IPS-20b (cell line): ENCODE measurements around the gene ZDHHC11B.
"Not testable (repeated sequence)": the region's sequence is repeated elsewhere in the genome, so short reads cannot be mapped to it uniquely, and the experiment has no call there.

Experiments used
- H3K27ac ChIP-seq: one replicate; pipeline ENCODE4 v1.5.1; 2013; ENCODE audit warnings: low read length
- H3K27me3 ChIP-seq: 2 replicates; pipeline ENCODE4 v1.6.1; 2013; ENCODE audit warnings: mild to moderate bottlenecking, low read length, inconsistent platforms; ENCODE audit not compliant: insufficient read depth
- H3K36me3 ChIP-seq: 2 replicates; pipeline ENCODE4 v1.6.1; 2013; ENCODE audit warnings: low read depth, mild to moderate bottlenecking, inconsistent platforms, low read length, moderate library complexity; ENCODE audit not compliant: insufficient read depth
- H3K4me1 ChIP-seq: 2 replicates; pipeline ENCODE4 v1.6.1; 2013; ENCODE audit warnings: mild to moderate bottlenecking, control low read depth, inconsistent platforms, low read length, moderate library complexity; ENCODE audit not compliant: insufficient read depth
- H3K4me3 ChIP-seq: 2 replicates; pipeline ENCODE4 v1.5.1; 2013; ENCODE audit warnings: mild to moderate bottlenecking, low read length, inconsistent platforms
- H3K9ac ChIP-seq: 2 replicates; pipeline ENCODE4 v1.6.1; 2013; ENCODE audit warnings: low read depth, mild to moderate bottlenecking, inconsistent platforms, low read length, moderate library complexity
- H3K9me3 ChIP-seq: 2 replicates; pipeline ENCODE4 v1.6.1; 2013; ENCODE audit warnings: mild to moderate bottlenecking, low read depth, low read length, inconsistent platforms; ENCODE audit not compliant: insufficient read depth

The ZDHHC11B gene

DNA sequence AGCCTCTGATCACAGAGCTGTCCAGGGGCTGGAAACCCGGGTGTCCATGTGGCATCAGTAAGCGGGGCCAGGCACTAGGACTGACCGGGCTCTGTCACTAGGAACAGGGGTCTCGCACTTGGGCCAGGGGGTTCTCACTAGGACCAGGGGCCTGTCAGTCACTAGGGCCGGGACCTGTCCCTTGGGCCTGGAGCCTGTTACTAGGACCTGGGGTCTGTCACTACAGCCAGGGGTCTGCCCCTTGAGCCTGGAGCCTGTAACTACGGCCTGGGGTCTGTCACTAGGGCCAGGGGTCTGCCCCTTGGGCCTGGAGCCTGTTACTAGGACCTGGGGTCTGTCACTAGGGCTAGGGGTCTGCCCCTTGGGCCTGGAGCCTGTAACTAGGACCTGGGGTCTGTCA lies 10.2 kb downstream of the ZDHHC11B start:
- H3K36me3 ChIP-seq, H3K27ac ChIP-seq, H3K4me3 ChIP-seq, H3K9me3 ChIP-seq, H3K27me3 ChIP-seq, H3K9ac ChIP-seq, H3K4me1 ChIP-seq: not testable (repeated sequence)

GRCh38 chr5:773517-774264 lies 10.8 kb downstream of the ZDHHC11B start:
- Histone ChIP-seq H3K9me3 (no peaks in the 10 kb centered on the region), H3K4me1 (no peaks in the 10 kb centered on the region)

GRCh38 chr5:772931-773330 lies 11.6 kb downstream of the ZDHHC11B start:
- H3K27me3 ChIP-seq, H3K9me3 ChIP-seq, H3K9ac ChIP-seq, H3K4me1 ChIP-seq, H3K27ac ChIP-seq, H3K4me3 ChIP-seq, H3K36me3 ChIP-seq: not testable (repeated sequence)

More at GRCh38 chr5:773517-774264, 10.8 kb downstream of the ZDHHC11B start:
- Histone ChIP-seq H3K9ac (no peak overlapping the region), H3K27ac (no peak overlapping the region), H3K4me3 (no peak overlapping the region), H3K36me3 (no peaks in the 10 kb centered on the region), H3K27me3 (no peaks in the 10 kb centered on the region)

DNA sequence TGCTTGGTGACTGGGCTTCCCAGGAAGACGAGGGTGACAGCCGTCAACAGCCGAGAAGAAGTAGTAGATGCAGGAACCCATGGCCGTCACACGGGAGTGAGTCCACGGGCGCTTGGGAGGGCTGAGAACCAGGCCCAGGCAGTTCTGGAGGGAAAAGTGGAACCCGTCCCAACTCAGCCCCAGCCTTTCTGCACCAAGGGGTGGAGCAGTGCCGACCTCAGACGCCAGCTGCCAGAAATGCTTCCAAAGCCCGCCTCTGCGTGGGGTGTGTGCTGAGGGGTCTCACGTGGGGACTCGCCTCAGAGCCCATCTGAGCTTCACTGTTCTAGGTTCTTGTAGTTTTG lies 12.0 kb downstream of the ZDHHC11B start:
- not testable (repeated sequence) for H3K36me3 ChIP-seq, H3K27ac ChIP-seq, H3K4me3 ChIP-seq, H3K27me3 ChIP-seq, H3K9ac ChIP-seq, H3K9me3 ChIP-seq, H3K4me1 ChIP-seq

- H3K36me3 ChIP-seq, H3K4me3 ChIP-seq, H3K4me1 ChIP-seq, H3K27me3 ChIP-seq, H3K27ac ChIP-seq, H3K9ac ChIP-seq, H3K9me3 ChIP-seq: not testable (repeated sequence)
Measured at GRCh38 chr5:771841-772546, 12.5 kb downstream of the ZDHHC11B start.

DNA sequence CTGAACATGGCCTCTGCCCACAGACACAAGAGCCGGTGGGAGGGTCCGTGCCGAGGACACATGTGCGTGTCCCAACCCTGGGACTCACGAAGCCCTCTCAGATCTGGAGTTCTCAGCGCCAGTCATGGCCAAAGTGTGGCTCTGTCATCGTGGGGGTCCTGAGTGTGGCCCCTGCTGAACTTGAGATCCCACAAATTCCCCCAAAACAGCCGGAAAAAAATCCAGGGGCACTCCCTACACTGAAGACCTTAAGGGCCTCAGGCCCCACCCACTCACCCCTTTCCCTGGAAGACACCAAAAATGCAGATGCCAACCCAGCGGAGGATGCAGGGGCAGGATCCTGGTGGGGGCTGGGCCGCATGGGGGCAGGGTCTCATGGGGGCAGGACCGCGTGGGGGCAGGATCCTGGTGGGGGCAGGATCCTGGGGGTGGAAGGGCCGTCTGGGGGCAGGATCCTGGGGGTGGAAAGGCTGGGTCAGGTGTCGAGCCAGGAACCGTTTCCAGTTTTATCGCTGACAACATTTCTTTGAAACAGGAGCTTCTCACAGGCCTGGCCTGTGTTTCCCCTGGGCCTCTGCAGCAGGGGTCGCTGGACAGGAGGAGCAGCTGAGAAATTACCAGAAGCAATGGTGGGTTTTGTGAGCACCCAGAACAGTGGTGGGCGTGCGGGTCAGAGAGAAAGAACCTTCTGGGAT lies 13.3 kb downstream of the ZDHHC11B start:
- H3K36me3 ChIP-seq, H3K4me1 ChIP-seq, H3K4me3 ChIP-seq, H3K27ac ChIP-seq, H3K9ac ChIP-seq, H3K9me3 ChIP-seq, H3K27me3 ChIP-seq: not testable (repeated sequence)

DNA sequence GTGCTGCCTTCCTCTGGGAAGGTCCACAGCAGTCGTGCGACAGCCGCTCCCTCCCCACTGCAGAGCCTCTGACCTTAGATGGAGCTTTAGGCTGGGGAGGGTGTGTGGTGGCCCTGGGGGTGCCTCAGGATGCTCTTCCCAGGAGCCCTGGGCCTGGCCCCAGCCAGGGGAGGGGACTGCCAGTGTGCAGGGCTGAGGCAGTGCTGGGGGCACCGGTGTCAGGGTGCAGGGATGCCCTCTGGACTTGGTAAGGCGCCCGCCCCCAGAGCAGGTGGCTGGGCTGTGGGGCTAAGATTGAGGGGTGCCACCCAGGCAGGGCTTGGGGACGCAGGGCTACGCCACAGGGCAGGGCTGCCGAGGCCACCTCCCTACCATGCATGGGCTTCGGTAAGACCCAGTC lies 13.9 kb downstream of the ZDHHC11B start:
- H3K9ac ChIP-seq, H3K27ac ChIP-seq, H3K9me3 ChIP-seq, H3K4me3 ChIP-seq, H3K36me3 ChIP-seq, H3K27me3 ChIP-seq, H3K4me1 ChIP-seq: not testable (repeated sequence)

- not testable (repeated sequence) for H3K27me3 ChIP-seq, H3K36me3 ChIP-seq, H3K9me3 ChIP-seq, H3K4me1 ChIP-seq, H3K27ac ChIP-seq, H3K9ac ChIP-seq, H3K4me3 ChIP-seq
Measured at GRCh38 chr5:769485-770145, 14.9 kb downstream of the ZDHHC11B start.

DNA sequence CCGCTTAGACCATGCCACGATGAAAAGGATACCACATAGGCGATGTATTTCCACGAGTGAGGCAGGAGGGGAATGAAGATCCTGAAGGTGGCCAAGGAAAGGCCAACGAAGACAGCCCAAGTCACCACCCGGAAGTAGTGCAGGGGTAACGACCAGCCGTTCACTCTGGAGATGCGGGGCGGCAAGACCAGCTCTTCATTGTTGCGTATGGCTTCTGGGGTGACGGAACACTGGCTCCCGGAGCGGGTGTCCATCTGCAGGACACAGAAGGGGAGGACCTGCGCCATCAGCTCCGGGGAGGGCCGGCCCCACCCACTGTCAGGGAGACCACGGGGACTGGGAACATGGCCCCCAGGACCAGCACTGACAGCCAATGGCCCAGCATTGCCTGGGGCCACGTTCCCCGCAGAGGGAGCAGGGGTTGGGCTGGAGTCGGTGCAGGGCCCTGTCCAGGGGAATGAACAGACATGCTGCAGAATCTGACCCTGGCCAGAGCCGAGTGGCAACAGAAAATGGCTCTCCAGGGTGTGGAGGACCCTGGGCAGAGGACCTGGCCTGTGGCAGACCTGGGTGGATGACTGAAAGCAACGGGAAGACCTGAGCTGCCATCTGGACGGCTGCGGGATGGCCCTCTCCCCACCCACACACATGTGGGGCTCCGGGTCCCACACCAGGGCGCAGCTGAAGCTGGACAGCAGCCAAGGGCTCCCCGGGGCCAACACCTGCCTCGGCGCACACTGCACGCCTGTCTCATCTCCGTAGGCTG lies 17.7 kb downstream of the ZDHHC11B start:
- Histone ChIP-seq H3K4me1 (no peaks in the 10 kb centered on the region), H3K9ac (no peak overlapping the region), H3K27ac (no peak overlapping the region), H3K27me3 (no peaks in the 10 kb centered on the region), H3K36me3 (no peaks in the 10 kb centered on the region), H3K9me3 (no peaks in the 10 kb centered on the region; the same call in 1 of the 2 replicates), H3K4me3 (no peak overlapping the region)

- no peaks in the 10 kb centered on the region for H3K27me3 ChIP-seq
- no peaks in the 10 kb centered on the region for H3K4me1 ChIP-seq
- no peak overlapping the region for H3K4me3 ChIP-seq
- no peaks in the 10 kb centered on the region for H3K36me3 ChIP-seq
- H3K27ac ChIP-seq, result no peak overlapping the region
- no peaks in the 10 kb centered on the region; the same call in 1 of the 2 replicates for H3K9me3 ChIP-seq
- no peak overlapping the region for H3K9ac ChIP-seq
Measured at GRCh38 chr5:765948-766631, 18.4 kb downstream of the ZDHHC11B start.
